Ascending aorta (tissue), 2 donors: Measurements from ENCODE around the gene SORCS3. TPM values are rescaled to one million over a fixed set of nuclear protein-coding genes. Genes with fewer than 3 reads are reported as not detected.

ENCODE experiments used
- DNase-seq, 2 donors: peaks; one replicate each; pipeline ENCODE4 v3.0.0-alpha.2; 2019; ENCODE audit warnings: low spot score in 2 of 2
- H3K27ac ChIP-seq, 2 donors: fragments of 200-600 bp; sonication (generic); one replicate each; pipeline ENCODE4 v1.5.1; 2016 to 2017; ENCODE audit warnings: mild to moderate bottlenecking in 1 of 2
- H3K27me3 ChIP-seq: fragments of 200-600 bp; sonication (generic); one replicate; pipeline ENCODE4 v1.5.1; 2017
- H3K36me3 ChIP-seq, 2 donors: fragments of 200-600 bp; sonication (generic); one replicate each; pipeline ENCODE4 v1.5.1; 2016
- H3K4me1 ChIP-seq, 2 donors: fragments of 200-600 bp; sonication (generic); one replicate each; pipeline ENCODE4 v1.5.1; 2016 to 2017; ENCODE audit warnings: mild to moderate bottlenecking in 1 of 2
- H3K4me3 ChIP-seq, 2 donors: fragments of 200-600 bp; sonication (generic); one replicate each; pipeline ENCODE4 v1.5.1; 2016 to 2017; ENCODE audit warnings: mild to moderate bottlenecking in 1 of 2
- H3K9me3 ChIP-seq, 2 donors: fragments of 200-600 bp; sonication (generic); one replicate each; pipeline ENCODE4 v1.5.1; 2016
- CTCF ChIP-seq, 3 experiments: fragments of 200-600 bp in 2 of 3; fragments of 450-650 bp in 1 of 3; sonication (generic) in 2 of 3; IDR thresholded peaks; one replicate each; pipeline ENCODE4 v1.5.1; 2016 to 2019; ENCODE audit warnings: antibody characterized with exemption in 3 of 3, mild to moderate bottlenecking in 1 of 3, moderate library complexity in 1 of 3
- intact Hi-C: fragments of 100-400 bp; cut with DNase I; formaldehyde crosslinking; loops from one replicate; pipeline ENCODE4 v1.15.1; 2023
- total RNA-seq: library from RNA; depleted of rRNA; stranded (reverse); fragments of >200 nt; gene quantifications from one replicate; pipeline ENCODE4 v1.1.0, GENCODE V29; 2016

The SORCS3 gene
- total RNA-seq, 1 donor from 2014 or later, result not detected

GRCh38 chr10:104824380-104825006 lies 183.4 kb downstream of the SORCS3 start:
- no peak for TF ChIP-seq CTCF (IDR thresholded peaks at IDR 0.05)
- H3K27ac ChIP-seq, result no peak overlapping the region
- H3K4me3 ChIP-seq, result no peak overlapping the region
- H3K36me3 ChIP-seq, result no peaks in the 10 kb centered on the region
- no peak for DNase-seq
- H3K4me1 ChIP-seq, result no peaks in the 10 kb centered on the region
- H3K27me3 ChIP-seq, result no peaks in the 10 kb centered on the region
- intact Hi-C loops, result no loop called here
- no peaks in the 10 kb centered on the region for H3K9me3 ChIP-seq

GRCh38 chr10:104831272-104831671 lies 190.2 kb downstream of the SORCS3 start:
- intact Hi-C loops, result no loop called here
- Histone ChIP-seq H3K36me3 (no peaks in the 10 kb centered on the region), H3K27me3 (no peaks in the 10 kb centered on the region), H3K4me3 (no peak overlapping the region), H3K9me3 (no peaks in the 10 kb centered on the region), H3K4me1 (no peaks in the 10 kb centered on the region), H3K27ac (no peak overlapping the region)
- no peak for DNase-seq
- TF ChIP-seq CTCF (IDR thresholded peaks at IDR 0.05), result no peak

GRCh38 chr10:104834580-104834979 lies 193.5 kb downstream of the SORCS3 start:
- H3K27me3 ChIP-seq, result no peaks in the 10 kb centered on the region
- H3K4me1 ChIP-seq, result no peaks in the 10 kb centered on the region
- H3K27ac ChIP-seq, result no peak overlapping the region
- H3K36me3 ChIP-seq, result no peaks in the 10 kb centered on the region
- no peak for TF ChIP-seq CTCF (IDR thresholded peaks at IDR 0.05)
- DNase-seq, result no peak
- H3K4me3 ChIP-seq, result no peak overlapping the region
- H3K9me3 ChIP-seq, result no peaks in the 10 kb centered on the region
- intact Hi-C loops, result no loop called here

GRCh38 chr10:104835422-104835821 lies 194.3 kb downstream of the SORCS3 start:
- H3K4me1 ChIP-seq, result no peaks in the 10 kb centered on the region
- TF ChIP-seq CTCF (IDR thresholded peaks at IDR 0.05), result no peak
- DNase-seq, result no peak
- H3K27me3 ChIP-seq, result no peaks in the 10 kb centered on the region
- intact Hi-C loops, result no loop called here
- H3K27ac ChIP-seq, result no peak overlapping the region
- no peaks in the 10 kb centered on the region for H3K9me3 ChIP-seq
- H3K4me3 ChIP-seq, result no peak overlapping the region
- no peaks in the 10 kb centered on the region for H3K36me3 ChIP-seq

GRCh38 chr10:104842704-104843103 lies 201.6 kb downstream of the SORCS3 start:
- Histone ChIP-seq H3K9me3 (no peaks in the 10 kb centered on the region), H3K4me1 (no peaks in the 10 kb centered on the region), H3K27ac (no peak overlapping the region), H3K27me3 (no peaks in the 10 kb centered on the region), H3K4me3 (no peak overlapping the region), H3K36me3 (no peaks in the 10 kb centered on the region)
- intact Hi-C loops, result no loop called here
- no peak for TF ChIP-seq CTCF (IDR thresholded peaks at IDR 0.05)
- DNase-seq, result no peak

- H3K27me3 ChIP-seq, result no peaks in the 10 kb centered on the region
- no peaks in the 10 kb centered on the region for H3K4me1 ChIP-seq
- no peaks in the 10 kb centered on the region for H3K9me3 ChIP-seq
- H3K4me3 ChIP-seq, result no peak overlapping the region
- no peak overlapping the region for H3K27ac ChIP-seq
- intact Hi-C loops, result no loop called here
- DNase-seq, result no peak
- TF ChIP-seq CTCF (IDR thresholded peaks at IDR 0.05), result no peak
- no peaks in the 10 kb centered on the region for H3K36me3 ChIP-seq
Measured at GRCh38 chr10:104844073-104844472, 203.0 kb downstream of the SORCS3 start.
